MM.1S (cell line): ENCODE data around the gene BMPR1A.

Experiments used
- DNase-seq: peaks from one replicate; pipeline ENCODE4 v3.0.0-alpha.2; 2015
- H2AFZ ChIP-seq: fragments of 300-600 bp; sonication (generic); 2 replicates; pipeline ENCODE4 v1.6.0; 2016; ENCODE audit warnings: antibody characterized with exemption, low read length
- H3F3A ChIP-seq: fragments of 300-600 bp; sonication (generic); 2 replicates; pipeline ENCODE4 v1.6.1; 2016; ENCODE audit warnings: mild to moderate bottlenecking, antibody characterized with exemption, low read length, moderate library complexity, mixed read lengths; ENCODE audit not compliant: insufficient read depth
- H3K27ac ChIP-seq: fragments of 300-600 bp; sonication (generic); 2 replicates; pipeline ENCODE4 v1.5.1; 2016; ENCODE audit warnings: mild to moderate bottlenecking, low read length
- H3K27me3 ChIP-seq: fragments of 300-600 bp; sonication (generic); replicated peaks from 2 replicates; pipeline ENCODE4 v1.6.0; 2016; ENCODE audit warnings: low read length; ENCODE audit not compliant: insufficient read depth
- H3K36me3 ChIP-seq: fragments of 300-600 bp; sonication (generic); replicated peaks from 2 replicates; pipeline ENCODE4 v1.6.1; 2016; ENCODE audit warnings: mild to moderate bottlenecking, low read length, mixed read lengths; ENCODE audit not compliant: insufficient read depth
- H3K4me1 ChIP-seq: fragments of 300-600 bp; sonication (generic); 2 replicates; pipeline ENCODE4 v1.6.1; 2016; ENCODE audit warnings: low read length, mixed read lengths
- H3K4me2 ChIP-seq: fragments of 300-600 bp; sonication (generic); 2 replicates; pipeline ENCODE4 v1.6.0; 2016; ENCODE audit warnings: low read depth, low read length
- H3K4me3 ChIP-seq: fragments of 300-600 bp; sonication (generic); 2 replicates; pipeline ENCODE4 v1.5.1; 2016; ENCODE audit warnings: low read length, mixed read lengths
- H3K79me2 ChIP-seq: fragments of 300-600 bp; sonication (generic); 2 replicates; pipeline ENCODE4 v1.6.1; 2016; ENCODE audit warnings: mixed run types, low read length, mixed read lengths
- H3K9ac ChIP-seq: fragments of 300-600 bp; sonication (generic); 2 replicates; pipeline ENCODE4 v1.6.1; 2016; ENCODE audit warnings: low read length, mixed read lengths
- H3K9me2 ChIP-seq: fragments of 300-600 bp; sonication (generic); replicated peaks from 2 replicates; pipeline ENCODE4 v1.6.1; 2016; ENCODE audit warnings: mild to moderate bottlenecking, low read length, mixed read lengths; ENCODE audit not compliant: insufficient read depth
- H3K9me3 ChIP-seq: fragments of 300-600 bp; sonication (generic); replicated peaks from 2 replicates; pipeline ENCODE4 v1.6.1; 2016; ENCODE audit warnings: mild to moderate bottlenecking, low read length, mixed read lengths; ENCODE audit not compliant: insufficient read depth
- H4K20me1 ChIP-seq: fragments of 300-600 bp; sonication (generic); 2 replicates; pipeline ENCODE4 v1.6.1; 2016; ENCODE audit warnings: mild to moderate bottlenecking, low read length, moderate library complexity, mixed read lengths; ENCODE audit not compliant: insufficient read depth
- CTCF ChIP-seq: fragments of 300-600 bp; sonication (generic); IDR thresholded peaks from 2 replicates; pipeline ENCODE4 v1.5.1; 2016; ENCODE audit warnings: antibody characterized with exemption, low read length, mixed read lengths
- EZH2 ChIP-seq: fragments of 300-600 bp; sonication (generic); optimal IDR thresholded peaks from 2 replicates; pipeline ENCODE3; 2017; ENCODE audit warnings: low read depth, mild to moderate bottlenecking, antibody characterized with exemption, low read length, mixed read lengths
- EZH2phosphoT487 ChIP-seq: fragments of 300-600 bp; sonication (generic); IDR thresholded peaks from 2 replicates; pipeline ENCODE4 v1.6.1; 2018; ENCODE audit warnings: antibody characterized with exemption, low read length

Gene BMPR1A

GRCh38 chr10:86941426-86941825 lies 185.0 kb downstream of the BMPR1A start:
- Histone ChIP-seq H3K27ac (no peak overlapping the region), H3K4me1 (no peaks in the 10 kb centered on the region), H3K9me3 (no peaks in the 10 kb centered on the region), H3F3A (no peaks in the 10 kb centered on the region), H3K4me3 (no peak overlapping the region), H3K4me2 (no peak overlapping the region), H3K9ac (no peak overlapping the region), H3K9me2 (no peaks in the 10 kb centered on the region), H2AFZ (no peak overlapping the region), H3K36me3 (no peaks in the 10 kb centered on the region), H4K20me1 (no peaks in the 10 kb centered on the region), H3K27me3 (no peaks in the 10 kb centered on the region), H3K79me2 (no peaks in the 10 kb centered on the region)
- TF ChIP-seq EZH2 (no peak), EZH2phosphoT487 (no peak), CTCF (no peak)
- DNase-seq = no peak

GRCh38 chr10:86941991-86942421 lies 185.6 kb downstream of the BMPR1A start:
- no peaks in the 10 kb centered on the region for H3K9me2 ChIP-seq
- no peaks in the 10 kb centered on the region for H3F3A ChIP-seq
- H3K36me3 ChIP-seq = no peaks in the 10 kb centered on the region
- no peaks in the 10 kb centered on the region for H3K4me1 ChIP-seq
- no peaks in the 10 kb centered on the region for H3K9me3 ChIP-seq
- H2AFZ ChIP-seq = no peak overlapping the region
- H3K27ac ChIP-seq = no peak overlapping the region
- H4K20me1 ChIP-seq = no peaks in the 10 kb centered on the region
- H3K27me3 ChIP-seq = no peaks in the 10 kb centered on the region
- no peak overlapping the region for H3K4me3 ChIP-seq
- H3K9ac ChIP-seq = no peak overlapping the region
- no peak for TF ChIP-seq EZH2phosphoT487
- no peak for TF ChIP-seq EZH2
- no peak for TF ChIP-seq CTCF
- no peak for DNase-seq
- H3K4me2 ChIP-seq = no peak overlapping the region
- H3K79me2 ChIP-seq = no peaks in the 10 kb centered on the region

- no peaks in the 10 kb centered on the region for H3K79me2 ChIP-seq
- H3K9me2 ChIP-seq = no peaks in the 10 kb centered on the region
- no peak overlapping the region for H3K9ac ChIP-seq
- no peak for DNase-seq
- H3K9me3 ChIP-seq = no peaks in the 10 kb centered on the region
- TF ChIP-seq EZH2 (no peak), EZH2phosphoT487 (no peak), CTCF (no peak)
- no peaks in the 10 kb centered on the region for H3F3A ChIP-seq
- H3K36me3 ChIP-seq = no peaks in the 10 kb centered on the region
- no peaks in the 10 kb centered on the region for H3K4me1 ChIP-seq
- no peak overlapping the region for H3K27ac ChIP-seq
- no peak overlapping the region for H3K4me2 ChIP-seq
- no peak overlapping the region for H2AFZ ChIP-seq
- H3K27me3 ChIP-seq = no peaks in the 10 kb centered on the region
- no peaks in the 10 kb centered on the region for H4K20me1 ChIP-seq
- no peak overlapping the region for H3K4me3 ChIP-seq
These were observed 186.3 kb downstream of the BMPR1A start for GRCh38 chr10:86942441-86943315.
